Hematopoietic multipotent progenitor cell treated with erythropoietin and hydrocortisone succinate and interleukin-3 and kit ligand, for 17 days (in vitro differentiated cells): ENCODE results near the gene LRRC26.
A peak's percentile ranks its signal among the peaks of the same experiment; 100 is the strongest.

Experiments
- DNase-seq: peaks from one replicate; pipeline ENCODE4 v3.0.0-alpha.2; 2015; ENCODE audit warnings: low spot score

Gene LRRC26

DNA sequence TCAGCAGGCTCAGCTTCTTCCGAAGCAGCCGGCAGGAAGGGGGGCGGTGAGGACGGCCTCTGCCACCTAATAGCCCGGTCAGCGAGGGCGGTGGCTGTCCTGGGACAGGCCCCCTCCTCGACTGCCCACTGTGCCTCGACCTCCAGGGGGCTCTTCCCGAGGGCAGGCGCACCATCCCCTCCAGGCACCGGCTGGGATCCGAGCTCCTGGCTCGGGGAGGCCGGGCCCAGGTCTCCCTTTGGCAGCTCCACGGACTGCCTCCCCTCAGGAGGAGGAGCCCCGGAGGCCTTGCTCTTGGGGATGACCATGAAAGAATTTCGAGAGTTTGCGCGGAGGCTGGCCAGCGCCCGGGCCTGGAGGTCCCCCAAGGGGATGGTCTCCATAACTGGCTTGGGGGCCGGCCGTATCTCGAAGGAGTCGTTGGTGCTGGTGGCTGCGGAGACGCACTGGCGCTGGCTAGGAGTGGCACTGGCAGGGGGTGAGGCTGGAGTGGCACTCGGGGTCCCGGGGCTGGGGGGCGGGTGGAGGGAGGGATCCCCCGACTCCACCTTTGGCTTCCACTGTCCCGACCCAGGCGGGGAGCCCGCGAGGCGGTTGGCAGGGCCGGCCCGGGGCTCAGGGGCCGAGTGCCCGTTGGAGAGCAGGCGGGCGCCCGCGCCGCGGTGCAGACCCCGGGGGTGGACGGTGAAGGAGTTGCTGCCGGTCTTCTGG is 29.7 kb upstream of the LRRC26 start:
- no peak for DNase-seq

GRCh38 chr9:137198902-137199283 is 29.0 kb upstream of the LRRC26 start:
- DNase-seq, result no peak

DNA sequence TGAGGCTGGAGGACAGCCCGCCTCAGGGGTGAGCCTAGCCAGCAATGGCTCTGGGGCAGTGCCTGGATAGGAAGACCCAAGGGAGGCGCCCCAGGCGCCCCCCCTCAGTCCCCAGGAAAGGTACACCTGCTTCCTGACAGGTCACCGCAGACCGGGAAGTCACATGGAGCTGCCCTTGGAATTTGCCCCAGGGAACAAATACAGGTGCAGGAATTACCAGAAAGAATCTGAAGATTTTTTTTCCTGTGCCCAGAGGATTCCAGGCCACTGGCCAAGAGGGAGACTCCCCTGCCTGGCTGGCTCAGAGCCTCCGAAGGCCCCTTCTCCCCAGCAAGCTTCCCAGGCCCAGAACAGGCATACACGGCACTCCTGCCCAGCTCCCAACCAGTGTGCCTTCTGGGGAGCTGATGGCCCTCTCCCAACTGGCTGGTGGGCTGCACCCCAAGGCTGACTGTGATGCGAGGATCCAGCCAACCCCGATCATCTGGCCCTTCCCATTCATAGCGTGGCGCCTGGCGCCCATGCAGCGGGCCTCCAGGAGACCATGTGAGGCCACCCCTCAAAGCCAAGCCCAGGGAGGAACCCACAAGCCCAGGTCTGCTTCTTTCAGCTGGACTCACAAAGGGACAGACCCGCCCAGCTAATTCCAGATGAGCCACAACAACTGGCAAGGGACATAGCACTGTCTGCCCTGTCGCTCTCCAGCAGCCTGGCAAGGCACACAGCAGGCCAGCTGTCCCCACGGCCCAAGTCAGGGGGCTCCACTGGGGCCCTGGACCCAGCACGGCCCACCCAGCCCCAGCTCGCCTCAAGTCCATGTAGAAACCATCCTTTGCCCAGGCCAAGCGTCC is 28.4 kb upstream of the LRRC26 start:
- DNase-seq, result no peak

DNA sequence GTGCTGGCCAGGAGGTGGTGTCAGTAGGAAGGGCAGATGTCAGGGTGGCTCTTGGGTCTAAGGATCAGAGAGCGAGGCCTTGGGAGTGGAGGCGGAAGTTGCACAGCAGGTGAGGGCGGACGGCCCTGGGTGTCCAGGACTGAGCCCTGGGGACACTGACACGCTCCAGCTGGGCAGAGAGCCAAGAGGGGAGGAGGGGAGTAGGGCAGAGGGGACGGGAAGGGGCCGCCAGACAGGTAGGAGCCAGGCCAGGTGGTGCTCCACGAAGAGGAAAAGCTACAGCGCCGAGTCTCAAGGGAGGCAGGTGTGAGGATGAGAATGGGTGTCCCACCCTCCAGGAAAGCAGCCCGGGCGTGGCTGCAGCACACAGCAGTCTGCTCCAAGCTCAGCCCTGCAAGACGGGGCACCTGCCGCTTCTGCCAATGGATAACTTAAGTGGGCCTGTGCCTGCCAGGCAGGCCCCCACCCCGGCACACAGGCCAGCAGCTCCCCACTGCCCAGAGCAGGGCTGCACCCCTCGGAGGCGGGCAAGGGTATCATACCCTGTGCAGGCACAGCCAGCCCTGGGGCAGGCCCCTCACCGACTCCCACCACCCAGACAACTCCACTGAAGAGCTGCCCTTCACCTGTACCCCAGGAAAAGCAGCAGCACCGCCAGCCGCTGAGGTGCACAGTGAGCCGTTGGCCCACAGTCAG is 25.8 kb upstream of the LRRC26 start:
- DNase-seq, result no peak

DNA sequence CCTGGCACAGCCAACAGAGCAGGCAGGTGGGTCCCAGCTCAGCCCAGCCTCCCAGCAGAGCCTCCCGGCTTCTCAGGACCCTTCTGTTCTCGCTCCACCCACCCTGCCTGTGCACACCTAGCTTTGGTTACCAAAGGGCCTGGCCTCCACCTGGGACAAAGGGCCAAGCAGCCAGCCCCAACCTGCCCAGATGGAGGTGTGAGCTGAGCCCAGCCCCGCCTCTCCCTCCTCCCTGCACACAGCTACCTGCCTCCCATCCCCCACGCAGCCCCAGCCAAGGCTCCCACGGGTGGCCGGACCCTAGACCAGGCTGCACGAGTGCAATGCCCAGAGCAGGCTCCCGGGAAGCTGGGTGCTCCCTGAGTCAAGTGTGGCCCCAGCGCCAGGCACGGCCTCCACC is 25.1 kb upstream of the LRRC26 start:
- no peak for DNase-seq

GRCh38 chr9:137194388-137194787 is 24.5 kb upstream of the LRRC26 start:
- no peak for DNase-seq

GRCh38 chr9:137193771-137194170 is 23.9 kb upstream of the LRRC26 start:
- DNase-seq, result no peak

- no peak for DNase-seq
These were observed 23.0 kb upstream of the LRRC26 start for GRCh38 chr9:137192859-137193258.

DNA sequence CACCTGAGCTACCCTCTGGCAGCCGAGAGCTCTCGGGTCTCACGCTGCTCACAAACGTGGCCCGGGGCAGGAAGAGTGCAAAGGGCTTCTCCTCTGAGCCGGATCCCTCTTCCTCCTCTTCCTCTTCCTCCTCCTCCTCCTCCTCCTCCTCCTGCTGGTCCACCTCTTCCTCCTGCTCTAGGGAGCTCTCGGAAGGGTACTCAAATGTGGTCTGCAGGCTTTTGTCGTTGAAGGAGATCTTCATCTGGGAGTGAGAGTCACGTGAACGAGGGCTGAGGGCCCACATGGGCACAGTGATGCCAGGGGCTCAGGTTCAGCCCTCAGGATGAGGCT is 22.6 kb upstream of the LRRC26 start:
- DNase-seq, result no peak

GRCh38 chr9:137191691-137192447 is 22.0 kb upstream of the LRRC26 start:
- DNase-seq, result no peak

GRCh38 chr9:137191245-137191644 is 21.4 kb upstream of the LRRC26 start:
- DNase-seq, result no peak

- no peak for DNase-seq
These were observed 20.5 kb upstream of the LRRC26 start for GRCh38 chr9:137190315-137190856.

- DNase-seq, result no peak
These were observed 19.7 kb upstream of the LRRC26 start for GRCh38 chr9:137189297-137190295.

- peak; percentile 98 for DNase-seq
These were observed 18.8 kb upstream of the LRRC26 start, which contains the start of the genes ANAPC2 and SSNA1 for GRCh38 chr9:137188490-137189296. ANAPC2 (minus strand) TSS chr9:137188560; CDS start chr9:137188532, 28 bp downstream. SSNA1 (plus strand) TSS chr9:137188676; CDS start chr9:137188727, 51 bp downstream.

- no peak for DNase-seq
These were observed 18.2 kb upstream of the LRRC26 start for GRCh38 chr9:137188086-137188489.

- no peak for DNase-seq
These were observed 17.5 kb upstream of the LRRC26 start for GRCh38 chr9:137187386-137187785.

- DNase-seq, result peak; percentile 41
These were observed 16.5 kb upstream of the LRRC26 start for GRCh38 chr9:137186385-137186784.

DNA sequence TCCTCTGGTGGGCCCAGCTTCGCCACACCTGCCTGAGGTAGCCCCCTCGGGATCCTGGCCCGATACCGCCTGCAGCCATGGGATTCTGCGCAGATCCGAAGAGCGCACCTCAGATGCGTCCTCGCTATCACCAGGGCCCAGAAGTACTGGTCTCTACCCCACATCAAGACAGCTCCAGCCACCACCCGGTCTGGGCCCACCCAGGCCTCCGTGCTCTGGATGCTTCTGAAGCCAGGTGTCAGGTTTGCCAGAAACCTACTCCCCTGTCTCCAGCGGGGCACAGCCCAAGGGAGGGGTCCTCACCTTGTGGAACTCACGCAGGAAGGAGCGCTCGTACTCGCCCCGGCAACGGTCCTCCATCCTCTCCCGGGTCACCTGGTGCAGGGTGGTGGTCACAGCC is 16.1 kb upstream of the LRRC26 start:
- DNase-seq, result no peak

GRCh38 chr9:137184881-137185660 is 15.2 kb upstream of the LRRC26 start:
- DNase-seq, result no peak
